Renal pelvis (tissue), 4 donors: Measurements from ENCODE around the gene ASPSCR1. TPM values are rescaled to one million over a fixed set of nuclear protein-coding genes. Genes with fewer than 3 reads are reported as not detected.
"Not testable (repeated sequence)": the region's sequence is repeated elsewhere in the genome, so short reads cannot be mapped to it uniquely, and the experiment has no call there.

ENCODE experiments used
- DNase-seq: peaks from one replicate; pipeline ENCODE4 v3.0.0-alpha.2; 2013
- polyA plus RNA-seq, 3 donors: library from polyadenylated mRNA; unstranded; fragments of 120-200 nt; gene quantifications; one replicate each; pipeline ENCODE4 v1.2.1, GENCODE V29; 2013; ENCODE audit not compliant: insufficient read length in 3 of 3

Gene ASPSCR1
- polyA plus RNA-seq, 3 donors, result 37.2 to 40.1 (median 37.4) TPM

- no peak for DNase-seq
Observed at GRCh38 chr17:81976332-81977210, 858 bp upstream of the ASPSCR1 start.

GRCh38 chr17:81978524-81979298 is 1.3 kb downstream of the ASPSCR1 start:
- no peak for DNase-seq

- no peak for DNase-seq
Observed at GRCh38 chr17:81980122-81980521, 2.7 kb downstream of the ASPSCR1 start.

- no peak for DNase-seq
Observed at GRCh38 chr17:81980707-81981343, 3.4 kb downstream of the ASPSCR1 start.

- not testable (repeated sequence) for DNase-seq
Observed at GRCh38 chr17:81981511-81981910, 4.1 kb downstream of the ASPSCR1 start.

GRCh38 chr17:81983011-81983638 is 5.7 kb downstream of the ASPSCR1 start:
- no peak for DNase-seq

- no peak for DNase-seq
Observed at GRCh38 chr17:81983639-81984373, 6.4 kb downstream of the ASPSCR1 start.

GRCh38 chr17:81984773-81985410 is 7.5 kb downstream of the ASPSCR1 start:
- DNase-seq, result no peak

GRCh38 chr17:81986606-81987005 is 9.2 kb downstream of the ASPSCR1 start:
- DNase-seq, result no peak

- DNase-seq, result no peak
Observed at GRCh38 chr17:81987161-81987770, 9.8 kb downstream of the ASPSCR1 start.

GRCh38 chr17:81990836-81991683 is 13.6 kb downstream of the ASPSCR1 start:
- DNase-seq, result no peak

- no peak for DNase-seq
Observed at GRCh38 chr17:81991684-81992305, 14.4 kb downstream of the ASPSCR1 start.

- DNase-seq, result peak; percentile 87
Observed at GRCh38 chr17:81992306-81993102, 15.1 kb downstream of the ASPSCR1 start.

GRCh38 chr17:81993729-81994592 is 16.5 kb downstream of the ASPSCR1 start:
- DNase-seq, result no peak

- no peak for DNase-seq
Observed at GRCh38 chr17:81994593-81995462, 17.4 kb downstream of the ASPSCR1 start.
